Measurements from ENCODE around the gene LMX1B. TPM values are rescaled to one million over a fixed set of nuclear protein-coding genes. Genes with fewer than 3 reads are reported as not detected.

LMX1B gene
- polyA plus RNA-seq, 1 experiment = not detected

GRCh38 chr9:126702151-126703001 lies 88.6 kb downstream of the LMX1B start:
- ChIA-PET CTCF (interaction anchor here (0.6 to 9.4 kb wide), 5 partner anchors 8 to 203 kb away, joined by 3 to 180 read pairs (median 4); no protein-coding TSS in a partner anchor), POLR2A (no interaction called here)
- Histone ChIP-seq H3K27me3 (ENCODE audit: control insufficient read depth, insufficient read depth, low read length) (peaks cover 39% of the 10 kb centered on the region), H3K4me3 (ENCODE audit: low read depth, low read length) (no peak overlapping the region), H3K9me3 (ENCODE audit: control insufficient read depth, insufficient read depth, low read length) (no peaks in the 10 kb centered on the region; the same call in 1 of the 2 replicates), H3K27ac (ENCODE audit: low read depth, low read length) (no peak overlapping the region)
- TF ChIP-seq CTCF (IDR thresholded peaks at IDR 0.05; ENCODE audit: low read depth, low read length) = peak; percentile 58
- DNase-seq (ENCODE audit: low read depth, low spot score) = no peak

- no peak for DNase-seq (ENCODE audit: low read depth, low spot score)
- Histone ChIP-seq H3K27ac (ENCODE audit: low read depth, low read length) (no peak overlapping the region), H3K27me3 (ENCODE audit: control insufficient read depth, insufficient read depth, low read length) (peaks cover 41% of the 10 kb centered on the region), H3K9me3 (ENCODE audit: control insufficient read depth, insufficient read depth, low read length) (no peaks in the 10 kb centered on the region; the same call in 1 of the 2 replicates), H3K4me3 (ENCODE audit: low read depth, low read length) (no peak overlapping the region)
- TF ChIP-seq CTCF (IDR thresholded peaks at IDR 0.05; ENCODE audit: low read depth, low read length) = no peak
- CTCF ChIA-PET = interaction anchor here (0.8 to 9.4 kb wide), 3 partner anchors 70 to 203 kb away, joined by 3 to 180 read pairs (median 5); no protein-coding TSS in a partner anchor
- POLR2A ChIA-PET = no interaction called here
Observed at GRCh38 chr9:126703002-126703865, 89.5 kb downstream of the LMX1B start.

GRCh38 chr9:126703866-126704156 lies 90.1 kb downstream of the LMX1B start:
- no peak for DNase-seq (ENCODE audit: low read depth, low spot score)

GRCh38 chr9:126704157-126704891 lies 90.6 kb downstream of the LMX1B start:
- ChIA-PET POLR2A (no interaction called here), CTCF (interaction anchor here (0.6 to 9.4 kb wide), 5 partner anchors 8 to 156 kb away, joined by 3 to 180 read pairs (median 5); no protein-coding TSS in a partner anchor)

More at GRCh38 chr9:126703866-126704156, 90.1 kb downstream of the LMX1B start:
- CTCF ChIA-PET = interaction anchor here (2.3 to 9.4 kb wide), 2 partner anchors 77 to 204 kb away, joined by 5 to 180 read pairs; no protein-coding TSS in a partner anchor
- Histone ChIP-seq H3K27me3 (ENCODE audit: control insufficient read depth, insufficient read depth, low read length) (peaks cover 37% of the 10 kb centered on the region), H3K4me3 (ENCODE audit: low read depth, low read length) (no peak overlapping the region), H3K9me3 (ENCODE audit: control insufficient read depth, insufficient read depth, low read length) (no peaks in the 10 kb centered on the region; the same call in 1 of the 2 replicates), H3K27ac (ENCODE audit: low read depth, low read length) (no peak overlapping the region)
- TF ChIP-seq CTCF (IDR thresholded peaks at IDR 0.05; ENCODE audit: low read depth, low read length) = no peak
- POLR2A ChIA-PET = no interaction called here

More at GRCh38 chr9:126704157-126704891, 90.6 kb downstream of the LMX1B start:
- Histone ChIP-seq H3K27ac (ENCODE audit: low read depth, low read length) (no peak overlapping the region), H3K9me3 (ENCODE audit: control insufficient read depth, insufficient read depth, low read length) (no peaks in the 10 kb centered on the region; the same call in 1 of the 2 replicates), H3K27me3 (ENCODE audit: control insufficient read depth, insufficient read depth, low read length) (peaks cover 34% of the 10 kb centered on the region), H3K4me3 (ENCODE audit: low read depth, low read length) (no peak overlapping the region)
- no peak for DNase-seq (ENCODE audit: low read depth, low spot score)
- no peak for TF ChIP-seq CTCF (IDR thresholded peaks at IDR 0.05; ENCODE audit: low read depth, low read length)
